NCI-H1436 treated with DMSO at 0.1 percent for 48 hours (cell line): ENCODE data around the gene NINJ2.

Experiments
- DNase-seq: peaks from one replicate; lab custom pipeline; 2025; lab: John Stamatoyannopoulos, UW

NINJ2 gene

GRCh38 chr12:613996-614395, 49.2 kb downstream of the NINJ2 start:
- DNase-seq = no peak

- DNase-seq = no peak
Measured at GRCh38 chr12:612886-613285, 50.4 kb downstream of the NINJ2 start.

DNA sequence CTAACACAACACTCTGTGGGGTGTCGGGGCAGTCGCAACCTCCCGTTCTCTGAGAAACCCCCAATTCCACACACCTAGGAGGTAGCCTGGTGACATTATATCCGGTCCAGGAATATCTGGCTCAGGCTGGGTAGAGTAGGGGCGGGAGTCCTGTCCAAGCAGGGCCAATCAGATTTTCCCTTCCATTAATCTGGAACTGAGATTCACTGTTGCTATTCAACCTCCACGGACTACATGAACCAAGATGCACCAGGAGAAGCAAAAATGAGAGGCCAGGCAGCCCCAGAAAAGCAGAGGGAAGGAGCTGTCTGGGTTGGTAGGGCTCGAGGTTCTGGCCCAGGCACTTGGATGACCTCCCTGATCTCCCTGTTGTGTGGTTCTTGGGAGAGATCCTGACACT, 51.0 kb downstream of the NINJ2 start:
- DNase-seq = no peak

DNA sequence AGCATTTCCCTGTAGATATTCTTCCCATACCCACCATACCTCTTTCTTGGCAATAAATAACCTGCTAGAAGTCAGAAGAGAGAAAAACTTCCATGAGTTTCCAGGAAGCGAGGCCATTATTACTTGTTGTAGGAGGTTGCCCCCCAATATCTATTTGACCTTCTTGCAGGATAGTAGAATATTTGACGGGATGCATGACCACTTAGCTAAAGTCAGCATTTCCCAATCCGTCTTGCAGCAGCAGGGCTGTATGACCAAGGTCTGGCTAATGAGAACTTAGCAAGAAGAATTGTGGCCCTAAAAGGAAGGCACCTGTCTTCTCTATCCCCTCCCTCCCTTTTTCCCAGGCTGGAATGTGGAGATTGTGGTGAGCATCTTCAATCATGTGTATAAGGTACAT, 51.5 kb downstream of the NINJ2 start:
- no peak for DNase-seq

GRCh38 chr12:608921-609320, 54.3 kb downstream of the NINJ2 start:
- no peak for DNase-seq

- DNase-seq = no peak
Measured at GRCh38 chr12:608413-608812, 54.8 kb downstream of the NINJ2 start.

- DNase-seq = no peak
Measured at GRCh38 chr12:607541-608001, 55.7 kb downstream of the NINJ2 start.

DNA sequence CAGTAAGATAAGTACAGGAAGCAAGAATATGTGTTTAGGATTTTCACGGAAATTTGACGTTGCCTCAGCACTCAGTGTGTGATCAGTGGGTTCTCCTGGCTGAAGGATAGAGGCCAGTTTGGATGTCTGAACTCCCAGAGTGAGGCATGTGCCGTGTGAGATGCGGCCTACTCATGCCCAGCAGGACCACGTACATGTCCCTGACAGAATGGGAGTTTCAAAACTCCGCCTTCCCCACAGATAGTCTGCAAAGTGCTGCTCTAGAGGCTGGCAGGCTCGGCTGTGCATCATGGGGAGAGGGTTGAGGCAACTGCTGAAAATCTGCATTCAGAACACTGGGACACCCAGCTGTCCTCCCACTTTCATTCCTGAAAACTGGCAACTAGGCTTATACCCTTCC, 58.3 kb downstream of the NINJ2 start:
- DNase-seq = no peak

- no peak for DNase-seq
Measured at GRCh38 chr12:602700-603068, 60.6 kb downstream of the NINJ2 start.

- no peak for DNase-seq
Measured at GRCh38 chr12:601976-602699, 61.1 kb downstream of the NINJ2 start.

DNA sequence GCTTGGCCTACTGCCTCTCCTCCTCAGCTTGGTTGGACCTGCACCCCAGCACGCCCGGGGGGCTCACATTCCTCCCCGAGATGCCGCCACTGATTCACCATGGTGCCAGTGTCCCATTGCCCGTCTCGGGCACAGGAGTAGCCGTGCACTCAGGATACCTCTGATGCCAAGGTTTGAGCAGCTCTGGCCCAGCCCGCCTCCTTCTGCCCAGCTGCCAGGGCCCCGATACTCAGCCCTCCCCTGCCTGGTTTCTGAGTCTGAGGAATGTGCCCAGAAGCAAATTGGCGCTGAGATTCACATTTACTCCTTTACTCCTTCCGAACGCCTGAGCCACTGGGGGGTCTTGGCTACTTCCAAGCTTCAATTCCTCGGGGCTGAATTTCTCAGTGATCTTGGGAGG, 63.5 kb downstream of the NINJ2 start:
- DNase-seq = no peak

DNA sequence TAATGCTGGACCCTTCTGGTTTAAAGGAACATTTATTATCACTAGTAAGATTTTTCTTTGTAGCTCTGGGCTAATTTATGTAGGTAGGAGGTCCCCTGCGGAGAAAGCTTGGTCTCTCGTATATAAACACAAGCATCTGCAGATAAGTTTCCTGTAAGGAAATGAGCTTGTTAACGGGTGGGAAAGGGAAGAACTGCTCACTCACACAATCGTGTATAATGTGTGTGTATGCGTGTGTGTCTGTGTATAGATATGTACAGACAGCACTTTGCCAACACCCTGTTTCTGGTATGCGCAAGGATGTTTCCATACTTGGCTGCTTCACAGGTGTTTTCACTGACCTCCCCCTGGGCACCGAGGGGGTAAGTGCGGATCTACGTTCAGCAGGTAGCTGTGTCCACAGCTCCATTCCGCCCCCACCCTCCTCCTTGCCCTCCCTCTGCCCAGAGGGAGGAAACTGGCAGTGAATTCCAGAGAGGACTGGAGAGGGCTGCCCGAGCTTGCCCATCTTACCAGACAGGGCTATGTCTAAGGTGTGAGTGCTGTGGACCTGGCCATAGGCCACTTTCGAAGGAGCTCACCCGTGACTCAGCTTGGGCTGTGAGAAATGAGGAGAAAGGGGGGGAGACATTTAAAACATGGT, 65.2 kb downstream of the NINJ2 start:
- no peak for DNase-seq

- no peak for DNase-seq
Measured at GRCh38 chr12:593396-594270, 69.6 kb downstream of the NINJ2 start.

GRCh38 chr12:592024-592505, 71.2 kb downstream of the NINJ2 start:
- no peak for DNase-seq

DNA sequence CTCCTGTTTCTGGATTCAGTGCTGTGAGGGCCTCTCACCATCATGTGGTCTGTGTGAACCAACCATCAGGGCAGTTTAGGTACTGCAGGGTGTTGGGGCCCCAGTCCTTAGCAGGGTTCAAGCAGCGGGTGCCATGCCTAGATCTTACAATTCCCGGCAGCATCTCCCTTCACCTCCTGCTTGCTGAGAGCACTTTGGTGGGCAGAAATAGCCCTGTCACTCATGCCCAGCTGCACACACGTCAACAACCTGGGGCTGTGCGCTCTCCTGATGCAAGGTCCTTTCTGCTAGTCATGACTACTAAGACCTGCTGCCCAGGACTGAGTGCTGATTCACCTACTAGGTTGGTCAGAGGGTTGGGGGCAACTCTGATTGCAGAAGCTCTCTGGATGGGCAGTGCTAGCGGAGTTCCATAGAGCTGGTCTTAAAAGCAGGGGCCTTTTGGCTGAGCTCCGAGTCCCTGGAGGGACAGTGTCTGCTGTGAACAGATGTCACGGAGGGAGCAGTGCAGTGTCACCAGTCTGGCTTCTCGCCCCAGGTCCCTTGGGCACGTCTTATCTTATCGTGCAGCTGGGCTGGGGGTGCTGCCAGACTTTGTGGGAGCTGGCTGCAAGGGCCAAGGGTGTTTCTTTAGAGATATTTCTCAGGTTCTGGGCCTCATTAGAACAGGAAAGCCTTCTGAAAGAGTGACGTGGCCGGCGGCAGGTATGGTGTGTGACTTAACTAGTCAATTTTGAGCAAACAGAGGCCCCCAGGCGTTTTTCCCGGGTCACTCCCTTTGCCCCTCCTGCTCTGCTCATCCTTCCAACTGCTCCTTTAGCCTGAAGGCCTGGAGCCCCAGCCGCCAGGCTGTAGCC, 71.8 kb downstream of the NINJ2 start:
- DNase-seq = no peak

DNA sequence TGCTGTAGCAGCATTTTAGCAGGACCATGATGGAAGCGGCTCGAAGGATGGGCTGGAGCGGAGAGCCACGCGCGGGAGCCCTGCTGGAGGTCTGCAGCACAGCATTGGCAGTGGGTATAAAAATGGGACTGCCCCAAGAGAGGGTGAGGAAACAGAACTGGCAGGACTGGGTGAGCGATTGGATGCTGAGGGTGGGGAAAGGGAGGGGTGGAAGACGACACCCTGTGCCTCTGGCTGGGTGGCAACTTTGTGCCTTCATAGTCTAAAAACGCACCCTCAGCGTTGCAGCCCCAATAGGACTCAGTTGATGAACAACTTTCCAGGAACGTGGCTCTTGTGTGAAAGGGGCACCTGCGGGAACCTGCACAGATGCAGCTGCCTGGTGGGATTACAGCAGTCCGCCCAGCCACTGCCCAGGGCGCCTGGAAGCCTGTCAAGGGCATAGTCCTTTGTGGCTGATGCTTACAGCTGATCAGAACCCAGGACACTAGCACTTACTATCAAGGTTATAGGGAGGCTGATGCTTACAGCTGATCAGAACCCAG, 73.0 kb downstream of the NINJ2 start:
- DNase-seq = no peak

DNA sequence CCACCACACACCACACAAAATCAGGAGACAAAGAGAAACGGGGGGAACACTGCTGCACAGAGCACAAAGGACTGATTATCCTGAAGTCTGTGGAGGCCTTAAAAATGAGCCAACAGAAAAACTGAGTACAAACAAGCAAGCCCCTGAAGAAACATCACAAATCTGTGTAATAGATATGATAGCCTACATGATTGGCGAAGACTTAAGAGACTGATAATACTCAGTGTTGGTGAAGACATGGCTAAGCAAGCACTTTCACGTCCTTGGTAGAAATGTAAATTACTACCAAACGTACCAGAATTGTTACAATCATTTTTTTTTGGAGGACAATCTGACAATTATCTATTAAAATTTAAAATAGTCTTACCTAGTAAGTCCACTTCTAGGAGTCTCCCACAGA, 74.6 kb downstream of the NINJ2 start:
- no peak for DNase-seq

- DNase-seq = no peak
Measured at GRCh38 chr12:588024-588322, 75.3 kb downstream of the NINJ2 start.

DNA sequence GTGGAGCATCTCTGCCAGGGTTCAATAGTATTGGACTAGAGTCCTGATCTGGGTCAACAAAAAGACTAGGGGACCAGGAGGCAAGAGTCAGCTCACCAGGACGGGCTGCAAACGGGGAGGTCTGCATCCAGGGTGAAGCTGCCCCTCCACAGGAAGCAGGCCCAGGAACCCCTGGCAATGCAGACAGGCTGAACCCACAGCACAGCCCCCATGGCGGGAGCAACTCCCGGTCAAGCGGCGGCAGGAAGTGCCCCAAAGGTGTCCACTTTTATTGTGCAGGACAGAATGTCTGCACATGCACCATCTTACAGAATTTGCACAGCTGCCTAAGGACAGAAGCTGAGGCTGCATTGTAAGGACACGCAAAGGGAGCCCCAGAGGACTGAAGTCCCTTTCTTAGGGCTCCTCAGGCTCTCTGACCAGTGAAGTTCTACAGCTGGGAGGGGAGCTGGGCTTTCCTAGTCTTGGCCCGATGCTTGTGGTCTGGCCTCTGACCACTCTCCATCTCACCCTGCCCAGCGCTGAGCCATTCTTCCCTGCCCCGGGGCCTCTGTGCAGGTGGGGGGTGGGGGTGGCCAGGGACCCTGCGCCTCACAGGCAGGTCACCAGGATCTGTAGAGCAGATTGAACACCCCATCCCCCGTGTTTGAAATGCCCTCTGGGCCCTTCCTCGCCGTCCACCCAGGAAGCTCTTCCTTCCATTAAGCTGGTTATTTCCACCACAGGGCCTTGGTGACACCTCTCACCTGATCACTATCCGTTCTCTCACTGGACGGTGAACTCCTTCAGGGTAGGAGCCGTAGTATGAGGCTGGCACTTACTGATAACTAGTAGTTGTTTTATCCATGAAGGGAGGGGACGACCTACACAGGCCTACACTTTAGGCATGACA, 75.9 kb downstream of the NINJ2 start:
- DNase-seq = no peak

- no peak for DNase-seq
Measured at GRCh38 chr12:586318-587071, 76.8 kb downstream of the NINJ2 start.
